Measurements from ENCODE around the gene GNL2.

GRCh38 chr1:37596182-37596667, 488 bp upstream of the GNL2 start:
- TF ChIP-seq POLR2A (IDR thresholded peaks at IDR 0.05; ENCODE audit: low read length) (no peak), GATA1 (IDR thresholded peaks at IDR 0.05; ENCODE audit: low read depth, low read length) (no peak)

Data from erythroblast (primary cell).